Upper lobe of left lung (tissue), 4 donors: ENCODE data around the gene MOB2.

Source experiments
- EP300 ChIP-seq, 4 donors: sonication (generic); formaldehyde crosslinking; IDR thresholded peaks; one replicate each; pipeline ENCODE4 v1.5.1; 2017; ENCODE audit warnings: antibody characterized with exemption in 4 of 4, control low read depth in 2 of 4
- POLR2AphosphoS5 ChIP-seq, 2 donors: sonication (generic); formaldehyde crosslinking; IDR thresholded peaks; one replicate each; pipeline ENCODE4 v1.5.1; 2017; ENCODE audit warnings: antibody characterized with exemption in 2 of 2
- TF ChIP-seq, protein P1 (sequence below), 6 experiments: fragments of 450-650 bp in 4 of 6; fragments of 200-600 bp in 2 of 6; sonication (generic) in 2 of 6; IDR thresholded peaks; one replicate each; pipeline ENCODE4 v1.5.1; 2016 to 2019; ENCODE audit warnings: antibody characterized with exemption in 6 of 6

DNA sequence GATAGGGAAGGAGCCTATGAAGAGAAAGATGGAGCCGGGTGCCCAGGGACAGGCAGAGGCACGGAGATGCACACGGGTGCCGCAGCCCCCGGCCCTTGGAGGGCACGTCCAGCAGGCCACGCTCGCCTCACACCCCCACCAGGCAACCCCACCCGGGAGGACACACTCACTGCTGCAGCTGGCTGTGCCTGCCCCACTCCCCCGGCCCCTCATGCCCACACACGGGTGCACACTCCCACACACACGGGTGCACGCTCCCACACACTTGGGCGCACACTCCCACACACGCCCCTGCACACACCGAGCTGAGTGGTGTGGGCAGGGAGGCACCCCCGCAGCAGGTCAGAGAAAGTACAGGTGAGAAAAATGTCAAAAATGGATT lies 1.1 kb downstream of the MOB2 start:
- TF ChIP-seq, protein P1, sequence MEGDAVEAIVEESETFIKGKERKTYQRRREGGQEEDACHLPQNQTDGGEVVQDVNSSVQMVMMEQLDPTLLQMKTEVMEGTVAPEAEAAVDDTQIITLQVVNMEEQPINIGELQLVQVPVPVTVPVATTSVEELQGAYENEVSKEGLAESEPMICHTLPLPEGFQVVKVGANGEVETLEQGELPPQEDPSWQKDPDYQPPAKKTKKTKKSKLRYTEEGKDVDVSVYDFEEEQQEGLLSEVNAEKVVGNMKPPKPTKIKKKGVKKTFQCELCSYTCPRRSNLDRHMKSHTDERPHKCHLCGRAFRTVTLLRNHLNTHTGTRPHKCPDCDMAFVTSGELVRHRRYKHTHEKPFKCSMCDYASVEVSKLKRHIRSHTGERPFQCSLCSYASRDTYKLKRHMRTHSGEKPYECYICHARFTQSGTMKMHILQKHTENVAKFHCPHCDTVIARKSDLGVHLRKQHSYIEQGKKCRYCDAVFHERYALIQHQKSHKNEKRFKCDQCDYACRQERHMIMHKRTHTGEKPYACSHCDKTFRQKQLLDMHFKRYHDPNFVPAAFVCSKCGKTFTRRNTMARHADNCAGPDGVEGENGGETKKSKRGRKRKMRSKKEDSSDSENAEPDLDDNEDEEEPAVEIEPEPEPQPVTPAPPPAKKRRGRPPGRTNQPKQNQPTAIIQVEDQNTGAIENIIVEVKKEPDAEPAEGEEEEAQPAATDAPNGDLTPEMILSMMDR (IDR thresholded peaks at IDR 0.05): no peak
- TF ChIP-seq POLR2AphosphoS5 (IDR thresholded peaks at IDR 0.05): no peak
- no peak for TF ChIP-seq EP300 (IDR thresholded peaks at IDR 0.05)
